SKM-1 treated with dmso at 0.1 percent for 144 hours (cell line): ENCODE measurements around the gene CAPNS2.

Source experiments
- DNase-seq: peaks from one replicate; lab custom pipeline; 2025; ENCODE audit not compliant: unreplicated experiment; lab: John Stamatoyannopoulos, UW

CAPNS2 gene

DNA sequence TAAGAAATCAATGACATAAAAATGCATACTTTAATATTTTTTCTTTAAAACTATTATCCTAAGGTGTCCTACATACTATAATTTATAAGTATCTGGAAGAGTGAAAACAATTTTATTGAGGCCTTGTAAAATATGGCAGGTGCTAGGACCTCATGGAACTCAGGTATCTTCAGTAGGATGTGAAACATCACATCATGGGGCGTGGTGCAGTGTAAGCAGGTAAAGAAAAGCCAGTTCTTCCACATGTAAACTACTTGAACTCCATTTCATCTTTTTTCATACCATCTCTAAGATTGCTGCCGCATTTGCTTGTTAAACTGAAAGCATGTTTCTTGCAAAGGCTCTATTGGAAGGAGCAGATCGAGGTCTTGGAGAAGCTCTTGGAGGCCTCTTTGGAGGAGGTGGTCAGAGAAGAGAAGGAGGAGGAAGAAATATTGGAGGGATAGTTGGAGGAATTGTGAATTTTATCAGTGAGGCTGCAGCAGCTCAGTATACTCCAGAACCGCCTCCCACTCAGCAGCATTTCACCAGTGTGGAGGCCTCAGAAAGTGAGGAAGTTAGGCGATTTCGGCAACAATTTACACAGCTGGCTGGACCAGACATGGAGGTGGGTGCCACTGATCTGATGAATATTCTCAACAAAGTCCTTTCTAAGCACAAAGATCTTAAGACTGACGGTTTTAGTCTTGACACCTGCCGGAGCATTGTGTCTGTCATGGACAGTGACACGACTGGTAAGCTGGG, at the start of gene CAPNS2:
CAPNS2 (plus strand) TSS at position 253 of the 744 bp plus-strand sequence; CDS start at position 326, 73 bp downstream.
- DNase-seq: no peak

DNA sequence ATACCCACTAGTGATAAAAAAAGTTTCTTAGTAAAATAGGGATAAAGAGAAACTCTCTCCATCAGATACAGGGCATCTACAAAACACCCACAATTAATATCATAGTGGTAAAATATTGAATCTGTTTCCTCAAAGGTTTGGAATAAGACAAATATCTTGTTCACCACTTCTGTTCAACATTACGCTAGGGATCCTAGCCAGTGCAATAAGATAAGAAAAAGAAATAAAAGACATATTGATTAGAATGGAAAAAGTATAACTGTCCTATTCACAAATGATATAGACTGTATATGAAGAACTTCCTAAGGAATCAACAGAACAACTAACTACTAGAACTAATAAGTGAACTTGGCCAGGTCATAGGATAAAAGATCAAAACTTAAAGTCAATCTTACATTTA, 44.7 kb upstream of the CAPNS2 start:
- no peak for DNase-seq

DNA sequence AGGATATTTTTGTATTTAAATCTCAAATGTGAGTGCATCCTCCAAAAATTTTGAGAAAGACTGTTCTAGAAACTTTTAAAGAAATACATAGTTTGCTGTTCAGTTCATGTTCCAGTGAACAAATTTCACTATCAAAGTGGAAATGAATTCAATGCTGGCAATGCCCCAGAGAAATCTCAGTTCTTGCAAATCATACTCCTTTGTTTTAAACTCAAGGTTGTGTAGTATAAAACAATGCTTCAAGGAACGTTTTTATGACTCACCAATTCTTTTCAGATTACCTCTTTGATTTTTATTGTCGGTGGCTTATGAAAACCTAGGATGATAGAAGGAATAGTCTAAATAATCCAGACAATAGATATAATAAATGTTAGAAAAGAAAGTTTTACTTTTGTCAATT, 40.0 kb upstream of the CAPNS2 start:
- no peak for DNase-seq

DNA sequence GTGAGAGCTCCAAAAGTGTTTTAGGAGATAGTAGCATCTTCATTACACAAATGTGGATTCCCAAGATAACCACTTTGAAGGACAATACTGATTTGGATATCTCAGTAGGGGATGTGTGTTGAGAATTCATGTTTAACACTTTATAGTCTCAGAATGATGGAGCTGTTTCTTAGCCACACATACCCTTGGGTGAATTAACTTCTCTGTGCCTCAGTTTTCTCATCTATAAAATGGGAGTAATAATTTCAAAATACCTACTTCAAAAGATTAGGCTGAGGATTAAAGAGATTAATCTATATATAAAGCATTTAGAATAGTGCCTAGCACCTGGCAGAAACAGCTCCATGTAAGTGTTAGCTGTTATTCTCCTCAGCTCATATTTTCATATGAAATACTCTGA, 38.6 kb upstream of the CAPNS2 start:
- no peak for DNase-seq

DNA sequence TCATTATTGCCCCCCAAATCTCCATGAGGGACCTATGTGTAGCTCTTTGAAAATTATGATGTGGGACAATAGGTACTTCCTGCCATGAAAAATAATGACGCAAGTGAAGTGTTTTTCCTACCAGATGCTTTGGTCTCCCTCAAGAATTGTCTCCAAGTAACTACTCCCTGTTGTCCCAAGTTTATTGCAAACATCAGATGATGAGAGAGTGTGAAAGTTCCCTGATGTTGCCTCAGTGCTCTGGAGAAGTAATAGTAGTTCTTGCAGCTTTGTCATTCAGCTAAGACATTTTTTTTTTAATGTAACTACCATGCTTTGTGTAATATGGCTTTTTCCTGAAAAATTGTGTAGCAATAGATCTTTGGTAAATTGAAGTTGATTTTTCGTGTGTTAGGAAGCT, 37.5 kb upstream of the CAPNS2 start:
- DNase-seq: no peak

DNA sequence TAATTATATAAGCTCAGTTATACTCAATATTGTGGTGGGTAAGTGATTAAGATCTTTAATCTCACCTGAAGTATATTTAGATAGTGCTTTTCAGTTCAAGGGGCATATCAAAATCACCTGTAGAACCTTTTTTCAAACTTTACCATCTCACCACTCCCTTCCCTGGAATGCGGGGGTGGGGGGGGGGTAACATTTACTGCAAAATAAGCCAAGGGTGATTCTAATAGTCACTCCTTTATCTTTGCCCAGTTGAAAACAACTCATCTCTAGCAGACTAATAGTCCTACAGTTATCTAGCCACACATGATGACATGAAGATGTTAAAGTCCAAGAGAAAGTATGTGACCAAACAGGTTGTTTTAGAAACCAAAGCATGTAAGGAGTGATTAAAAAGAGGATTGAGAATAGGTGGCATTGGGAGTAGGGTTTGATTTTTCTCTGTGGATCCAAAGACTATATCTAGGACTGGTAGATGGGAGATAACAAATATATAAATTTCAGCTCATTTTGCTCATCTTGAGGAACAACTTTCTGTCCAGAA, 36.1 kb upstream of the CAPNS2 start:
- DNase-seq: no peak

DNA sequence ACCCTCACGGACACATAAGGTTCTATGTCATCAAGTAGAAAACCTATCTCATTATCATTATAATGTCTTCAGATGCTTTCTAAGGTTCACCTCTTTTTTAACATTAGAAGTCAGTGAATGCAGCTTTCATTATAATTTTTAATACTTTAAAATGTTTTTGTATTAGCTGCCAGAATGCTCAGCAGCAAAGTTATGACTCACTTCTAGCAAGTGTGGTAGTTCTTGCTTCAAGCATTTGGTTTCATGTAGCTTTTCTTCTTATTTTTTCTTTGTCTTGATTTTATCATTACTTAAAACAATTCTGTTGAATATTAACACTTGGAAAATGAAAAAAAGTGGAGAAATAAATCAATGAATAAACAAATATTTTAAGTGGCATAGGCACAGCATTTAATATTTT, 34.3 kb upstream of the CAPNS2 start:
- DNase-seq: no peak

DNA sequence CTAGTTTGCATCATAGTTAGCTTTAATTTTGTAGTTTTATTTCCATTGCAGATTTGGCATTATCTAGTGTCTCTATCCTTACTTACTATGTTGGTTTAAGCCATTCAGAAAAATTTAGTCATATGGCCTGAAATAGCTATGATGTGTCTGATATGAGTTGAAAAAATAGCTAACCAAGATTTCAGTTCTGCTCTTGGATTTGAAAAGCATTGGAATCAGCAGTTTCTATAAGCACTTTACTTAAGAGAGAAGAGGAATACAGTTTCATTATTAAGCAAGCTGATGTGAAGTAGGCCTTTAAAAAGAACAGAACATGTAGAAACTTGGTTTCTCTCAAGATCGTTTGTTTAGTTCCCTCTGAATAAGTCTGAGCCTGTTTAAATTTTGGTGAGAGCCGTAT, 31.7 kb upstream of the CAPNS2 start:
- DNase-seq: no peak

DNA sequence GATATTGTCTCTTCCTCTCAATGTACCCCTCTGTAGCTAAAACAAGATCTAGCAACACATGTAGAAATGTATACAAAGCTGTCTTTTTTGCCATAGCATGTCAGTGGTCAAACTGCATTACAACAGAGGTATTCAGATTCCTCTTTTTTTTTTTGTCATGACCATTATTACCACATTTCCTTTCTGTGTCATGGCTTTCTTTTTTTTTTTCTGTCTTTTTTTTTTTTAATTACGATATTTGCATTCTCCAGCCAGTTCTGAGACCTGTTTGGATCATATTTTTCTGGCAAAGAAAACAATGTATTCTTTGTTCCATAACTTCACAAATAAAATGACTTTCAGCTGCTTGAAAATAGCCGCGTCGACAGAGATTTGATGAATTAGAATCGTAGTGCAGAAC, 27.4 kb upstream of the CAPNS2 start:
- DNase-seq: peak; percentile 85

DNA sequence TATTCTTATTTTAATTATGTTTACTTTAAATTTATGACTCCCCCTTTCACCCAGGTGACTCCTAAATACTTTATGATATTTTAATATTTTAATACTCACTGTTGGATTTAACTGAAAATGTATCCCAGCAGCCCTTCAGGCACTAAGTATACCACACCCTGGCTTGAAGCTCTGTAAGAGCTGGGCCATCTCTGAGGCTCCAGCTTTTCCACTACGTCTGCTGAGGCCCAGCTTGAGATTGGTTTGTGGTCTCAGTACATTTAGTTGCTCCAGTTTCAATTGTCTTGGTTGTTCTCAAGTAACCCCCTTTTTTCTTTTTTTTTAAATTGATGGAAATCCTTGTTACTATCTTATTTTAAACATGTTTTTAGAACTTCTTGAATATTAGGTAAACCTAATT, 27.0 kb upstream of the CAPNS2 start:
- DNase-seq: no peak

DNA sequence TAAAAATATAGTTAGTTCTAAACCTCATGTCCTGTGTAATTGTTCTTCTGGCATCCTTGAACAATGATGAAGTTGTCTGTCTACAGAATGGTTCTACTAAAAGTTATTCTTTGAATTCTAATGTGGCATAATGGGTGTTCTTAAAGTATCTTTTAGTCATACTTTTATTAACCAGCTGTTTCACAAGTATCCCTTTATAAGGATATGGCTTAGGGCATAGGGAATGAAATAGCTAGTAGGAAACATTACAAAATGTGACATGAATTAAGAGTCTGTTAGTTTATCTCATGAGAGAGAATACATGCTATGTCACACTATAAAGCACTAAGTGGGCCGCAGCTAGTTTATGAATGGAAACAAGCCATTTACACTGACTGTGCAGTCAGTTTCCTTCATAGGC, 26.3 kb upstream of the CAPNS2 start:
- no peak for DNase-seq

DNA sequence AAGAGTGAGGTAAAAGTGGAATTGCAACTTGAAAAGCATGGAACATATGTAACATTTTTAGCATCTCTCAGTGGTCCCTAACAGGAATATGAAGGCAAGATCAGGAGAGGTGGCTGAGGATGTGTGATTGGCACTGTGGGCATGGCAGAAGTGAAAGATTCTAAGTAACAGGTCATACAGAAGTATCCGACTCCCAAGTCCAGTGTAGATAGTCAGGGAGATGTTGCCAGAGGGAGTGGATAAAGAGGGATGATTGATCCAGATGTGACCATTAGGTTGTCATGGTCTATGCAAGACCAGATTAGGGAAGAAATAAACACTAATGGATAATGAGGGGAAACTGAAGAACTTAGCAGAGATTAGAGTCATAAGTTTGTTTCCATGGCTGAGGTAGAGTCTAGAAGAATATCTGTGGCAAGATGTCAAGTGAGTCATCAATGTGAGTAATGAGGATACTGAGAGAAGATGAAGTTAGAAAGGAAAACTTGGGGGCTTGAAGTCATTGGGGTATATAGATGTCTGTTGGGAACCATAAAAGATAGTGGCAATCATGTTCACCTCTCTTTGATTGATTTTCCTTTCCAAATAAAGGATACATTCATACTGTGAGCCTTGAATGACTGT, 23.9 kb upstream of the CAPNS2 start:
- DNase-seq: no peak

DNA sequence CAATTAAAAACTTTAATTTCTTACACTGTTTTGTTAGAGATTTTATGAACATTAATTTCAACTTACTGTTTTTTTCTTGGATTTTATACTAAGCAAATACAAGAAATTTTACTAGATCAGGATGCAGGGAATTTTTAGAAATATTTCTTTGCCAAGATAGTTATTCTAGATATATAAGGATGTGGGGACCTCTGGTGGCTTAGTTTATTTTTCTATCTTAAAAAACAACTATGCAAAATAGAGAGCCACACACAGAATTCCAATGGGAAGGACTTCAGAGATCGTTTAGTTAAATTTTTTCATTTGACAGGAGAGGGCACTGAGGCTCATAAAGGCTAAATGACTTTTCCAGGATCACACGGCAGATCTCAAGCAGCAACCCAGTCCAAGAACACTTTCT, 23.0 kb upstream of the CAPNS2 start:
- DNase-seq: no peak

DNA sequence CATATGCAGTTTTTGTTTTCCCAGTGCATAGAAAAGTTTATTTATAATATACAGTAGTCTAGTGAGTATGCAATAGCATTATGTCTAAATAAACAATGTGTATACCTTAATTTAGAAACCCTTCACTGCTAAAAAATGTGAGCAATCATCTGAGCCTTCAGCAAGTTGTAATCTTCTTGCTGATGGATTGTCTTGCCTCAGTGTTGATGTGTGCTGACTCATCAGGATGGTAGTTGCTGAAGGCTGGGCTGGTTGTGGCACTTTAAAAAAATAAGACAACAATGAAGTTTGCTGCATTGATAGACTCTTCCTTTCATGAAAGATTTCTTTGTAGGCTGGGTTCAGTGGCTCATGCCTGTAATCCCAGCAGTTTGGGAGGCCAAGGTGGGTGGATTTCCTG, 13.9 kb upstream of the CAPNS2 start:
- DNase-seq: no peak

DNA sequence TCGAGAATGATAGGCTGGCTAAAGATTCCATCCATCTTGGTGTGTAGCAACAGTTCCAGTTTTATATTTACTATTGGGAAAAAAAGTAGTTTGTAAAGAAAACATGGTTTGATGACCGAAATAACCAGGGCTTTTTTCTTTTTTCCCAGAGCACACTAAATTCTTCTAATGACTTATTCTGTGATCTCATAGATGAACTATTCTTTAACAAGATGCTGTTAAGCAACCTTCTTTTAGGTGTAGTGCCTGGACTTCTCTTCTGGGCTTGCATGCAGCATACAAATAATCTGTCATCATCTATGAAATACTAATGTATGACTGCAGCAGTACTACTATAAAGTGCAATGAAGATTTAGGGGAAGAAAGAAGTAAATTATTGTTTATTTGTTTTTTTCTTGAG, 11.0 kb upstream of the CAPNS2 start:
- no peak for DNase-seq

DNA sequence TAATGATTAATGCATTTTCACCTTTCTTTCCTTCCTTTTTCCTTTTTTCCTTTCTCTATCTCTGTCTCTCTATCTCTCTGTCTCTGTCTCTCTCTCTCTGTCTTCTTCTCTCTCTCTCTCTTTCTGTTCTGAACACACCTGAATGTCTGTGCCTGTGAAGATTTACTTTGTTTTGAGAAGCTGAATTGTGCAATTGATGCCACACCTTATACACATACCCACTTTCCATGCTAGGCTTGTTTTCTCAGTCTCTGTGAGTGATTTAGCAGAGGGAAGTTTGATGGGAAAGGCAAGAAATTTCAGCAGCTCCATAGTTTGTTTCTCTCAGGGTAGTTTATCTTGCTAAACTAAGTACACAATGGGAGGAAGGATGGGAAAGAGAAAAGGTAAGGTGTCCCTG, 9.3 kb upstream of the CAPNS2 start:
- no peak for DNase-seq

DNA sequence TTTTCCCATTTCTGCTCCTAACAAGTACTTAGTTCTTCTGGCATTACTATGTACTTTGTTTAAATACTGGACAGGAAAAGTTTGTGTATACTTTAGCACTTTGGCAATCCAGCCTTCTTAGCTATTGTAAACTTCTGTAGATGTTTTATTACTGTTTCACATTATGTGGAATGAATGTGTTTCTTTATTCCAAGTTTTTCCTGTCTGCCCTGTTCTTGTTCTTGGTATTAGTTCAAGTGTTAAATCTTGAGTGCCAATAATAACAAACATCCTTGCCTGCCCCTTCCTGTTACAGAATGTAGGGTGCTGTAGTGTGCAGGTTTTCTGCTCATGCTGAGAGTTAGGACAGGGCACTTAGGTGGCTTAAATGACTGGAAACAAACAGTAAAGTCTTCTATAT, 7.3 kb upstream of the CAPNS2 start:
- no peak for DNase-seq

DNA sequence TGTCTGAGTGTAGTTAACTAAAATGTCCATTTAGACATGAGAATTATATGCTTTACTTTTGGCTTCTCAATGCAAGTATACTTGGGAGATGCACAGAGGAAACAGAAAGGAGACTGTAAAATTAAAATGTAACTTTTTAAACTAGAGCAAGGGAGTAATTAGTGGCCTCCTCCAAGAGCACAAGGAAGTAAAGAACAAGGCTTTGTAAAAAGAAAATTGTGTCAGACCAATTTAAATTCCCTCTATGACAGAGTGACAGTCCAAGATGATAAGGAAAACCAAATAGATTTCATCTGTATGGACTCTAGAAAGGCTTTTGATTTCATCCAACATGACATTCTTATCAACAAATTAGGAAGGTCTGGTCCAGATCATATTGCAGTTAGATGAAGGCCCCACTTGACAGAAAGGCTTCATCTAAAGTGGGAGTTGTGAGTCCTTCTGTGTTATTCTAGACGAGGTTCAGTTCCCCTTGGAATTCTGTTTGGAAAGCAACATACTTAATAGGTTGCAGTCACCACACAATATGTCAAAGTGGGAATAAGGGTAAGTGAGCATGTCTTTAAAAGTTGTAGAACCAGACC, 6.5 kb upstream of the CAPNS2 start:
- no peak for DNase-seq

DNA sequence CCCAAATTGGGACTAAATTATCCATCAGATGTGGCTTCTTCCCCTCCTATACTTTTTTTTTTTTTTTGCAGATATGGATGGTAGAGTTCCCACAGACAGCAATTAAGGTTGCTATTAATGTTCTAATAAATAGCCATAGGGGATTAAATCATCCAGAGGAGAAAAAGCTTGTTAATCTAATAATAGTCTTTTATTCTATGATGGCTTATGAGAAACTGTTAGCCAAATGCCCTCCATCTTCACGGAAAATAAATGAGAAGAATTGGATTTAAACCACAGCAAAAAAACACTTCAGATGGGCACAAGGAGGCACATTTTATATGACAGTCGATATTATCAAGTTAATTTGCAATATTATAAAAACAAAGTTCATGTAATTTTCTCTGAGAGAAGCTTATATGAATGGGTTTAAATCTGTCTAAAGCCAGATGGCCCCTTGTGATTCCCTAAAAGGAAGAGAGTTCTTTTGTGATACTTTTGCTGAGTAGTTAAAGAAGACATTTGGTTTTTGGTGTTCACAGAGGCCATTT, 5.1 kb upstream of the CAPNS2 start:
- no peak for DNase-seq

DNA sequence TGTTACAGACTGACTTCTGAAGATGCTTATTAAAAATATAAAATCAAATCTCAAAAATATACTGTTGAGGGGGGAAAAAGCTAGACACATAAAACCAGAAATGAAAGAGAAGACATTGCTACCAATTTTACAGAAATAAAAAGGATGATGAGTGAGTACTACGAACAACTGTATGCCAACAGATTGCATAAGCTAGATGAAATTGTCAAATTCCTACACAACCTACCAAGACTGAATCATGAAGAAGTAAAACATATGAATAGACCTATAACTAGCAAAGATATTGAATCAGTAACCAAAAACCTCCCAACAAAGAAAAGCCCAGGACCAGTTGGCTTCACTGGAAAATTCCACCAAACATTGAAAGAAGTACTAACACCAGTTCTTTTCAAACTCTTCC, 3.5 kb upstream of the CAPNS2 start:
- no peak for DNase-seq

DNA sequence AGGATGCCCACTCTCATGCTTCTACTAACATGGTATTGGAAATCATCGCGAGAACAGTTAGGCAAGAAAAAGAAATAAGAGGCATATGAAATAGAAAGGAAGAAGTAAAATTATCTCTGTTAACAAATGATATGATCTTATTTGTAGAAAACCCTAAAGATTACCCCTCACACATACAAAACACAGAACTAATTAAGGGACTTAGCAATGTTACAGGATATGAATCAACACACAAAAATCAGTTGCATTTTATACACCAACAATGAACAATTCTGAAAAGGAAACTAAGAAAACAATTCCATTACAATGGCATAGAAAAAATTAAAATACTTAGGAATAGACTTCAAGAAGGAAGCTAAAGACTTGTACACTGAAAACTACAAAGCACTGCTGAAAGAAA, 2.7 kb upstream of the CAPNS2 start:
- no peak for DNase-seq

DNA sequence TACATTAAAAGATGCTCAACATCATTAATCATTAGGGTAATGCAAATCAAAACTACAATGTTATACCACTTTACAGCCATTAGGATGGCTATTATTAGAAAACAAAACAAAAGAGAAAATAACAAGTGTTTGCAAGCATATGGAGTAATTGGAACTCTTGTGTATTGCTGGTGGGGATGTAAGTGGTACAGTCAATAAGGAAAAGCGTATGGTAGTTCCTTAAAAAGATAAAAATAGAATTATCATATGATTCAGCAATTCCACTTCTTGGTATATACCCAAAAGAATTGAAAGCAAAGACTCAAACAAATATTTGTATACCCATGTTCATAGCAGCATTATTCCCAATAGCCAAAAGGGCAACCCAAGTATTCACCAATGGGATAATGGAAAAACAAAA, 1.4 kb upstream of the CAPNS2 start:
- no peak for DNase-seq
